A549 (cell line): ENCODE results near the gene A4GNT. TPM values are rescaled to one million over a fixed set of nuclear protein-coding genes. Genes with fewer than 3 reads are reported as not detected.

Experiments
- ATAC-seq, 2 experiments: fragments of 200-7000 bp in 1 of 2; fragments of >200 bp in 1 of 2; cut with Nextera tagmentation in 1 of 2; cut with Tn5 transposase in 1 of 2; 3 replicates each; pipeline versions ENCODE4 v1.8.0 to v1.9.1; 2018 to 2020; ENCODE audit warnings: mild to moderate bottlenecking in 1 of 2, moderate library complexity in 1 of 2
- CTCF ChIA-PET: fragments of 300-600 bp; sonication (Branson Sonifier 250); formaldehyde crosslinking; extraction: SDS; loops from one replicate; lab custom pipeline; 2021; ENCODE audit warnings: antibody characterized with exemption, inconsistent platforms; lab: Yijun Ruan, JAX
- POLR2A ChIA-PET: fragments of 350-600 bp; formaldehyde crosslinking; extraction: SDS; loops from one replicate; lab custom pipeline; 2021; ENCODE audit warnings: antibody characterized with exemption, inconsistent platforms; lab: Yijun Ruan, JAX
- DNase-seq, 2 experiments: peaks; one replicate each; pipeline versions ENCODE4 v3.0.0 to v3.0.0-alpha.2; 2011 to 2016; ENCODE audit warnings: low read depth in 1 of 2, low spot score in 1 of 2
- FAIRE-seq: peaks from 2 replicates; lab custom pipeline; 2011; peaks lifted over from hg19 to GRCh38; lab: Jason Lieb, UNC
- H3K27ac ChIP-seq, 2 experiments: fragments of >200 bp; sonication (Bioruptor Twin); formaldehyde crosslinking; 3 replicates each; pipeline ENCODE4 v1.5.1; 2016 to 2017
- H3K4me1 ChIP-seq: fragments of >200 bp; sonication (Bioruptor Twin); formaldehyde crosslinking; 3 replicates; pipeline ENCODE4 v1.6.1; 2016
- H3K4me2 ChIP-seq: fragments of >200 bp; sonication (Bioruptor Twin); formaldehyde crosslinking; 3 replicates; pipeline ENCODE4 v1.6.1; 2016
- H3K4me3 ChIP-seq: fragments of >200 bp; sonication (Bioruptor Twin); formaldehyde crosslinking; 3 replicates; pipeline ENCODE4 v1.5.1; 2016
- H3K9me3 ChIP-seq: fragments of >200 bp; sonication (Bioruptor Twin); formaldehyde crosslinking; 3 replicates; pipeline ENCODE4 v1.6.1; 2016
- BCL3 ChIP-seq: fragments of >200 bp; sonication (Bioruptor Twin); formaldehyde crosslinking; IDR thresholded peaks from 3 replicates; pipeline ENCODE4 v1.6.1; 2016
- CEBPB ChIP-seq, 2 experiments: fragments of >200 bp in 1 of 2; sonication (Bioruptor Twin) in 1 of 2; formaldehyde crosslinking in 1 of 2; IDR thresholded peaks; 2 replicates each; pipeline ENCODE4 v1.6.1; 2012 to 2016
- CHD4 ChIP-seq: fragments of 200-600 bp; sonication (generic); IDR thresholded peaks from 2 replicates; pipeline ENCODE4 v1.6.1; 2016; ENCODE audit warnings: antibody characterized with exemption, mild to moderate bottlenecking, borderline replicate concordance
- CTCF ChIP-seq: fragments of >200 bp; sonication (Bioruptor Twin); formaldehyde crosslinking; IDR thresholded peaks from 3 replicates; pipeline ENCODE4 v1.5.1; 2016
- ELK1 ChIP-seq: fragments of 150-350 bp; IDR thresholded peaks from 2 replicates; pipeline ENCODE4 v1.6.1; 2014; ENCODE audit warnings: low read depth, mild to moderate bottlenecking, low read length
- EP300 ChIP-seq, 2 experiments: fragments of >200 bp; sonication (Bioruptor Twin); formaldehyde crosslinking; IDR thresholded peaks; 2 replicates in 1 of 2; 3 replicates in 1 of 2; pipeline ENCODE4 v1.6.1; 2016 to 2017
- FOSL2 ChIP-seq, 2 experiments: fragments of 450-650 bp in 1 of 2; fragments of >200 bp in 1 of 2; sonication (Bioruptor Twin) in 1 of 2; formaldehyde crosslinking; IDR thresholded peaks; 2 replicates each; pipeline versions ENCODE4 v1.5.0 to v1.6.1; 2016 to 2020; ENCODE audit warnings: mild to moderate bottlenecking in 1 of 2, moderate library complexity in 1 of 2
- FOXS1 ChIP-seq: fragments of 250-450 bp; sonication (Bioruptor Pico); IDR thresholded peaks from 2 replicates; pipeline ENCODE4 v1.5.0; 2020; ENCODE audit warnings: mild to moderate bottlenecking, moderate library complexity
- GATA3 ChIP-seq: IDR thresholded peaks from 2 replicates; pipeline ENCODE4 v1.6.1; 2012; ENCODE audit warnings: borderline replicate concordance
- HMGXB4 ChIP-seq: fragments of 250-450 bp; sonication (Bioruptor Pico); IDR thresholded peaks from 2 replicates; pipeline ENCODE4 v1.5.0; 2021; ENCODE audit warnings: mild to moderate bottlenecking, moderate library complexity, borderline replicate concordance
- HOXB13 ChIP-seq: fragments of 250-450 bp; sonication (Bioruptor Pico); IDR thresholded peaks from 2 replicates; pipeline ENCODE4 v1.5.0; 2020; ENCODE audit warnings: low read depth, mild to moderate bottlenecking, moderate library complexity
- JUN ChIP-seq, 2 experiments: fragments of >200 bp; sonication (Bioruptor Twin); formaldehyde crosslinking; IDR thresholded peaks; 2 replicates in 1 of 2; 3 replicates in 1 of 2; pipeline ENCODE4 v1.6.1; 2016 to 2017
- JUNB ChIP-seq: fragments of >200 bp; sonication (Bioruptor Twin); formaldehyde crosslinking; IDR thresholded peaks from 2 replicates; pipeline ENCODE4 v1.6.1; 2016
- KDM1A ChIP-seq: fragments of 200-600 bp; sonication (generic); IDR thresholded peaks from 2 replicates; pipeline ENCODE4 v1.6.1; 2016; ENCODE audit warnings: low read depth, mild to moderate bottlenecking
- KDM5A ChIP-seq: fragments of 200-600 bp; sonication (generic); IDR thresholded peaks from 2 replicates; pipeline ENCODE4 v1.6.1; 2016; ENCODE audit warnings: antibody characterized with exemption, mild to moderate bottlenecking
- MAFK ChIP-seq: fragments of 450-650 bp; IDR thresholded peaks from 2 replicates; pipeline ENCODE4 v1.6.1; 2014; ENCODE audit not compliant: partially characterized antibody
- MAX ChIP-seq: IDR thresholded peaks from 2 replicates; pipeline ENCODE4 v1.6.1; 2012
- RARB ChIP-seq: fragments of 250-450 bp; sonication (Bioruptor Pico); IDR thresholded peaks from 2 replicates; pipeline ENCODE4 v1.8.0; 2021; ENCODE audit warnings: mild to moderate bottlenecking, moderate library complexity
- RCOR1 ChIP-seq: fragments of 150-350 bp; IDR thresholded peaks from 2 replicates; pipeline ENCODE4 v1.6.1; 2014; ENCODE audit warnings: antibody characterized with exemption, low read length, low read depth
- SMC3 ChIP-seq: fragments of >200 bp; sonication (Bioruptor Twin); formaldehyde crosslinking; IDR thresholded peaks from 3 replicates; pipeline ENCODE4 v1.6.1; 2018; ENCODE audit warnings: inconsistent platforms
- TFCP2L1 ChIP-seq: fragments of 250-450 bp; sonication (Bioruptor Pico); IDR thresholded peaks from 2 replicates; pipeline ENCODE4 v1.5.0; 2021; ENCODE audit warnings: mild to moderate bottlenecking
- USF2 ChIP-seq: fragments of 450-650 bp; IDR thresholded peaks from 2 replicates; pipeline ENCODE4 v1.6.1; 2014; ENCODE audit warnings: antibody characterized with exemption
- ZC3H11A ChIP-seq: fragments of 450-650 bp; IDR thresholded peaks from 2 replicates; pipeline ENCODE4 v1.6.1; 2014; ENCODE audit warnings: antibody characterized with exemption, mild to moderate bottlenecking
- ZFP36 ChIP-seq: fragments of 450-650 bp; IDR thresholded peaks from 2 replicates; pipeline ENCODE4 v1.6.1; 2014; ENCODE audit warnings: borderline replicate concordance; ENCODE audit not compliant: partially characterized antibody
- ZNF302 ChIP-seq: fragments of 250-450 bp; sonication (Bioruptor Pico); IDR thresholded peaks from 2 replicates; pipeline ENCODE4 v1.9.0; 2021; ENCODE audit warnings: inconsistent platforms, mild to moderate bottlenecking, moderate library complexity
- WGBS: methylation state at CpG from one replicate; pipeline ENCODE4 v1.1.6; 2017; ENCODE audit errors: missing lambda C conversion rate; 5-methylcytosine and 5-hydroxymethylcytosine counted together
- polyA plus RNA-seq, 4 experiments: library from polyadenylated mRNA; depleted of rRNA in 3 of 4; stranded (reverse); fragments of >200 nt; fragmentation: RNase III in 1 of 4; extraction: RNeasy Plus Mini Kit Qiagen cat#74134 plus additional on column Dnase treatment in 1 of 4; gene quantifications; 2 replicates in 3 of 4; 3 replicates in 1 of 4; pipeline ENCODE4 v1.2.3, GENCODE V29; 2011 to 2017

The A4GNT gene
- polyA plus RNA-seq, 2 of the 4 experiments (the other 2 are of a cell fraction): not detected

GRCh38 chr3:138081371-138082084 is 50.7 kb downstream of the A4GNT start:
- Histone ChIP-seq H3K9me3 (no peaks in the 10 kb centered on the region), H3K4me3 (no peak overlapping the region), H3K27ac (peak overlapping the region; percentile 87 to 88), H3K4me2 (peak overlapping the region; percentile 65), H3K4me1 (peaks cover 70% of the 10 kb centered on the region)
- DNase-seq (no peak), ATAC-seq (peak in 1 of 2 experiments; percentile 18; a peak in 2 of 6 replicates), FAIRE-seq (no peak)
- ChIA-PET CTCF (interaction anchor here (1.0 to 3.8 kb wide), 6 partner anchors 12 to 38 kb away, joined by 3 to 19 read pairs (median 6); no protein-coding TSS in a partner anchor), POLR2A (no interaction called here)
- 57% methylated on average over 4 of the region's 5 CpGs for WGBS
- TF ChIP-seq HMGXB4 (CRISPR knock-in tag) (no peak), ZFP36 (no peak), RCOR1 (no peak), KDM5A (no peak)

- Histone ChIP-seq H3K27ac (peak overlapping the region; percentile 87 to 88; a peak in 5 of 6 replicates), H3K4me2 (peak overlapping the region; percentile 78), H3K4me3 (no peak overlapping the region), H3K9me3 (no peaks in the 10 kb centered on the region), H3K4me1 (peaks cover 77% of the 10 kb centered on the region)
- ChIA-PET POLR2A (no interaction called here), CTCF (interaction anchor here (0.8 to 4.3 kb wide), 4 partner anchors 9 to 39 kb away, joined by 3 to 29 read pairs (median 7); no protein-coding TSS in a partner anchor)
- FAIRE-seq (no peak), DNase-seq (no peak), ATAC-seq (no peak)
- 82% methylated on average over 4 of the region's 5 CpGs for WGBS
- TF ChIP-seq KDM5A (no peak), TFCP2L1 (CRISPR knock-in tag) (no peak), GATA3 (no peak), HOXB13 (CRISPR knock-in tag) (no peak), USF2 (no peak), RARB (CRISPR knock-in tag) (no peak), CHD4 (no peak), KDM1A (no peak), ELK1 (no peak), CTCF (no peak), ZNF302 (CRISPR knock-in tag) (no peak), FOXS1 (CRISPR knock-in tag) (no peak)
Measured at GRCh38 chr3:138079901-138080300, 52.3 kb downstream of the A4GNT start.

GRCh38 chr3:138078901-138079344 is 53.3 kb downstream of the A4GNT start:
- WGBS: 0% methylated on average over 1 of the region's 1 CpG
- peak overlapping the region; percentile 87 to 88 for H3K27ac ChIP-seq
- no peak for FAIRE-seq
- peak; percentile 91 to 92 for ATAC-seq
- TF ChIP-seq JUNB (peak; percentile 78), ZC3H11A (no peak), TFCP2L1 (CRISPR knock-in tag) (no peak), BCL3 (0 out of 3 replicates have a peak, but pooled peaks have one; percentile 43), MAX (peak; percentile 39; the same call in 1 of the 2 replicates), FOSL2 (IDR thresholded peaks at IDR 0.05) (peak; percentile 77), FOSL2 (CRISPR knock-in tag; IDR thresholded peaks at IDR 0.05) (peak; percentile 87), EP300 (IDR thresholded peaks at IDR 0.05) (peak in 1 of 2 experiments; percentile 46; a peak in 1 of 5 replicates), JUN (IDR thresholded peaks at IDR 0.05) (peak in 1 of 2 experiments; percentile 51; a peak in 2 of 5 replicates), MAFK (peak; percentile 89), CEBPB (IDR thresholded peaks at IDR 0.05) (peak; percentile 68 to 86), GATA3 (peak; percentile 38; the same call in 1 of the 2 replicates), SMC3 (no peak)
- CTCF ChIA-PET: interaction anchor here (1.0 to 4.3 kb wide), 3 partner anchors 8 to 40 kb away, joined by 4 to 29 read pairs (median 5); no protein-coding TSS in a partner anchor
- peak; percentile 71 to 82 for DNase-seq
- H3K4me1 ChIP-seq: peaks cover 79% of the 10 kb centered on the region
- no peaks in the 10 kb centered on the region for H3K9me3 ChIP-seq
- H3K4me3 ChIP-seq: no peak overlapping the region; the same call in 2 of the 3 replicates
- POLR2A ChIA-PET: no interaction called here
- H3K4me2 ChIP-seq: peak overlapping the region; percentile 78
